H1 (cell line): Measurements from ENCODE around the gene CAST. TPM values are rescaled to one million over a fixed set of nuclear protein-coding genes. Genes with fewer than 3 reads are reported as not detected.

Source experiments
- BCL11A ChIP-seq, 2 experiments: IDR thresholded peaks; one replicate each; pipeline ENCODE4 v1.6.1; 2011; ENCODE audit warnings: low read depth in 2 of 2, low read length in 2 of 2, mild to moderate bottlenecking in 2 of 2
- CBX8 ChIP-seq: fragments of 300-800, 300-1000 bp; sonication (generic); IDR thresholded peaks from 2 replicates; pipeline ENCODE4 v1.7.1; 2016; ENCODE audit warnings: low read depth, low read length, borderline replicate concordance
- CEBPB ChIP-seq: IDR thresholded peaks from 2 replicates; pipeline ENCODE4 v1.6.1; 2012; ENCODE audit warnings: low read depth, low read length
- E2F6 ChIP-seq: IDR thresholded peaks from 2 replicates; pipeline ENCODE4 v1.6.1; 2012; ENCODE audit warnings: inconsistent platforms
- JUND ChIP-seq: IDR thresholded peaks from 2 replicates; pipeline ENCODE4 v1.6.1; 2011; ENCODE audit warnings: mild to moderate bottlenecking, improper control_type of control experiment, low read length
- KDM4A ChIP-seq: IDR thresholded peaks from one replicate; pipeline ENCODE4 v1.7.1; 2012; ENCODE audit warnings: low read depth, mild to moderate bottlenecking, moderate library complexity, low read length, inconsistent platforms; ENCODE audit not compliant: severe bottlenecking
- RXRA ChIP-seq: IDR thresholded peaks from 2 replicates; pipeline ENCODE4 v1.6.1; 2011; ENCODE audit warnings: low read depth, mild to moderate bottlenecking, low read length, moderate library complexity; ENCODE audit not compliant: insufficient read depth
- USF2 ChIP-seq: IDR thresholded peaks from 2 replicates; pipeline ENCODE4 v1.6.1; 2011; ENCODE audit warnings: low read length, improper control_type of control experiment
- polyA plus RNA-seq, 7 experiments: library from polyadenylated mRNA; depleted of rRNA in 3 of 7; stranded (reverse) in 5 of 7; unstranded in 2 of 7; fragments of >200 nt in 5 of 7; fragments of 200-250 nt in 2 of 7; gene quantifications; 1 replicate in 5 of 7; 2 replicates in 1 of 7; 4 replicates in 1 of 7; pipeline versions ENCODE4 v1.2.1 to v1.2.3, GENCODE V29; 2011 to 2013; ENCODE audit warnings: missing spikeins in 2 of 7, mixed read lengths in 2 of 7
- total RNA-seq: library from RNA; stranded (reverse); fragmentation: NEBNext Ultra II Directional; extraction: Animal tissue kit (Norgen Biotek cat#: 25700); gene quantifications from 2 replicates; pipeline ENCODE4 v1.2.1, GENCODE V29; 2021

CAST gene
- total and polyA plus RNA-seq, 2 of the 8 experiments (the other 6 are each of a cell fraction or from before 2014, with no cell fraction given) = 9.0 to 48.2 TPM

GRCh38 chr5:96709152-96709821 is 47.1 kb downstream of the CAST start (continued):
- TF ChIP-seq USF2 (no peak), E2F6 (no peak), RXRA (no peak), CEBPB (no peak), KDM4A (no peak), JUND (no peak), BCL11A (IDR thresholded peaks at IDR 0.05; ENCODE audit: low read depth in 2 of 2, low read length in 2 of 2) (no peak), CBX8 (no peak)
